GM15510 (cell line): ENCODE results near the gene DENND5A.

Source experiments
- POLR2A ChIP-seq: IDR thresholded peaks from 3 replicates; pipeline ENCODE4 v1.6.1; 2011; ENCODE audit warnings: borderline replicate concordance; ENCODE audit not compliant: insufficient read length; ENCODE audit errors: extremely low read depth

DENND5A gene

DNA sequence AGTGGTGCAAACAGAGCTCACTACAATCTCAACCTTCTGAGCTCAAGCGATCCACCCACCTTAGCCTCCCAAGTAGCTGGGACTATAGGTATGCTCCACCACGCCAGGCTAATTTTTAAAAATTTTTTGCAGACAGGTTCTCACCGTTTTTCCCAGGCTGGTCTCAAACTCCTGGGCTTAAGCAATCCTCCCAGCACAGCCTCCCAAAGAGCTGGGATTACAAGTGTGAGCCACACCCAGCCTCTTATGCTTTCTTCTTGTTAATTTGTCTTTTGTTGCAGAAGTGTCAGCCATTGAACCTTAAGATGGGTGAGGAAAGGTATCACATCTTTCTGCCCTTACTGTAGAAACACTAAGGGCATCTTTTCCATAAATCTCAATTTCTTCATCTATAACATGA lies 34.9 kb downstream of the DENND5A start:
- no peak for TF ChIP-seq POLR2A

DNA sequence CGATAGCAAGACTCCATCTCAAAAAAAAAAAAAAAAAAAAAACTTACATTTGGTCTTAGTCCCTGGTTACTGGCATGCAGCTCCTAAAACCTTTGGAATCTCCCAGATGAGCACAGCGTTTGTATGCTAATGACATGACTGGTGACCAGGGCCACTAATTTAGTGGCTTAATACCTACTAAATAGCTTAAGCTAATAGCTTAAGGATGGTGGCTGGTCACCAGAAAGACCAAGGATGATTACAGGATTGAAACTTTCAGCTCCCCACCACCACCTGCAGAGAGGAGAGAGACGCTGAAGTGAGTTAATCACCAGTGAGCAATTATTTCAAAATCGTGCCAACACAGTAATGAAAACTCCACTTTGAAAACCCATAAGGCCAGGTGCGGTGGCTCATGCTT lies 37.1 kb downstream of the DENND5A start:
- TF ChIP-seq POLR2A = no peak

DNA sequence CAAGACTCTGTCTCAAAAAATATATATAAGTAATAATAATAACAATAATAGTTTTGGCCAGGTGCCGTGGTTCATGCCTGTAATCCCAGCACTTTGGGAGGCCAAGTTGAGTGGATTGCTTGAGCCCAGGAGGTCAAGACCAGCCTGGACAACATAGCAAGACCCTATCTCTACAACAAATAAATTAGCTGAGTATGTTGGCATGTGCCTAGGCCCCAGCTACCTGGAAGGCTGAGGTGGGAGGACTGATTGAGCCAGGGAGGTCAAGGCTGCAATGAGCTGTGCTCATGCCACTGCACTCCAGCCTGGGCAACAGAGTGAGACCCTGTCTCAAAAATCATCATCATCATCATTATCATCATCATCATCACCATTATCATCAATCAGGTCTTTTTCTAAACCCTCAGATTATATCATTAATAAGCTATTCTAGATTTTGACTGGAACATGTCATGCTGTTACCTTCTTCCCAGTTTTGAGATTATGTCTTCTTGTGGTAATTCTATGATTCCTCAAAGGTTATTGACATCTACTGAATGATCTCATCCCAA lies 39.3 kb downstream of the DENND5A start:
- no peak for TF ChIP-seq POLR2A

DNA sequence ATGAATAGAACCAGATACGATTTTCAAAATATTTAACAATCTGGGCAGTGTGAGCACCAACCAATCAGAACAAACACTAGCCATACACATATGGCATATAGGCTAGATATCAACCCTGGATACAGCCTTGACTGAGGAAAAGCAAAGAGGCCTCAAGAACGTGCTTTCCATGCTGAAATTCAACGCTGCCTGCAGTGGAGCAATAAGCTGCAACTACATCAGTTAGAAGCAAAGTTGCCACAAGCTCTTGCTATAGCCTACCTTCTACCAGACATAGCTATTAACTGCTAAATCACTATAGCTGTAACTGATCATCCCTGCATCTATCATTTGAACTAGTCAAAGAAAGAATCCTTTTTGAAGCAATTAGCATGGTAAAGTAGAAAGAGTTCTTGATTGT lies 42.5 kb downstream of the DENND5A start:
- no peak for TF ChIP-seq POLR2A

DNA sequence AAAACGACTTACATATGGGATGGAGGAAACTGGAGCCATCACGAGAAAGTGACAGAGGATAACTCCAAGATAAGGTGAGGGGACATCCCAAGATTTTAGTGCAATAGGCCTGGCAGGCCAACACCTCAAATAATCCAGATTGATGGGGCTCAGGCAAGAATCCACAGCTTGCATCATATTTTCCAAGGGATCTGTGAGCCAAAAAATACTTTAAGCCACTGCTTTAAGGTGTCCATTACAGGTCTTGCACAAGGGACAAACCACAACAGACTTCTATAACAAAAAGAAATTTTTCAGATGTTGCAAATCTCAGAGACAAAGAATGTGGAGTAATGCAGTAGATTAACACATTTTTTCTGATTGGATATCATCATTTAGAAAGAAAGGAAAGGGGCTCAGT lies 45.6 kb downstream of the DENND5A start:
- no peak for TF ChIP-seq POLR2A

DNA sequence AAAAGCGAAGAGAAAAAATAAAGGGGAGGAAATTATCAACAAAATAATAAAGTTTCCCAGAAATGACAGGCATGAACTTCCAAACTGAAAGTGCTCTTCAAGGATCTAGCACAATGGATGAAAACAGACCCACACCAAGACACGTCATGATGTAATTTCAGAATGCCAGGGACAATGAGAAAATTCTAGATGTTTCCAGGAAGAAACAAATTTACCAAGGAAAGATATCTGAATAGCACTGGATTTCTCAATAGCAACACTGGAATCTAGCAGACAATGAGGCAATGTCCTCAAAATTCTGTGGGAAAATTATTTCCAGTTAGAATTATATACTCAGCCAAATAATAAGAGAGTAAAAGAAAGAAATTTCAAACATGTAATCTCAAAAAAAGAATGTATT lies 46.0 kb downstream of the DENND5A start:
- TF ChIP-seq POLR2A = no peak

DNA sequence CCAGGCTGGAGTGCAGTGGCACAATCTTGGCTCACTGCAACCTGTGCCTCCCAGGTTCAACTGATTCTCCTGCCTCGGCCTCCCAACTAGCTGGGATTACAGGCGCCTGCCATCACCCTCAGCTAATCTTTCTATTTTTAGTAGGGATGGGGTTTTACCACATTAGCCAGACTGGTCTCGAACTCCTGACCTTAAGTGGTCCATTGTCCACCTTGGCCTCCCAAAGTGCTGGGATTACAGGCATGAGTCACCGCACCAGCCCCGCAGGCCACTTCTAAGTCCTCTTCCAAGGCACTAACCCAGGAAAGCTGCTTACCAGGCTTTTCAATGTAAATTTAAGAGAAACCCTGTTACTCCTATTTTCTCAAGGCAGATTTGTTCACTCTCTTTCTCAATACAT lies 50.4 kb downstream of the DENND5A start:
- no peak for TF ChIP-seq POLR2A

DNA sequence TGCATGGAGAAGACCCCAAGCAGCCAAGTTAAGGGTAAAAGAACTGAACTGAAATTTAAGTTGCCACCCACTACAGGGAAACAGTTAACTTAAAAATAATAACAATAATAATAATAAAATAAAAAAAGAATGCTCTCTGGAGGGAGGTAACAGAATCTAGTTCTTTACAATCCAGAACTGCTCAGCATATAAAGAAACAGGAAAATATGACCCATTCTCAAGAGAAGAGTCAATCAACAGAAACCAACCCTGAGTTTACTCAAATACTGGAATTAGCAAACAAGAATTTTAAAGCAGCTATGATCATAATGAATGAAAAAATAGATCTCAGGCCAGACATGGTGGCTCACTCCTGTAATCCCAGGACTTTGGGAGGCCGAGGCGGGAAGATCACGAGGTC lies 53.8 kb downstream of the DENND5A start:
- no peak for TF ChIP-seq POLR2A

DNA sequence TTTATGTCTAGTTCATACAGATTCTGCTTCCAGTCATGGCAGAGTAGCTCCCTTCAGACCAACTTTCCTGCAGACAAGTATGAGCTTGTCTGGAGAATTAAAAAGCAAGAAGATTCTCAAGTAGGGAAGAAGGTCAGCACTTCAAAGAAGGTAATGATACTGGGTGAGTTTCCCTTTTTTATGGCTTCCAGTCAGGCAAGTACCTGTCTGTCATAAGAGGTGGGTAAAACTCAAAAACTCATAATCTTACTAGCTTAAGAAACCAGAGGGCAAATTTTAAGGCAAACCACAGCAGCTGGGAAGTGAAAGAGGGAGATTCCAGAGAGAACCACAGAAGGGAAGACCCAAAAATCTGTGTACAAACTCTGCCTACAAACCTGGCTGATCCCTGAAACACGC lies 54.2 kb downstream of the DENND5A start:
- no peak for TF ChIP-seq POLR2A

DNA sequence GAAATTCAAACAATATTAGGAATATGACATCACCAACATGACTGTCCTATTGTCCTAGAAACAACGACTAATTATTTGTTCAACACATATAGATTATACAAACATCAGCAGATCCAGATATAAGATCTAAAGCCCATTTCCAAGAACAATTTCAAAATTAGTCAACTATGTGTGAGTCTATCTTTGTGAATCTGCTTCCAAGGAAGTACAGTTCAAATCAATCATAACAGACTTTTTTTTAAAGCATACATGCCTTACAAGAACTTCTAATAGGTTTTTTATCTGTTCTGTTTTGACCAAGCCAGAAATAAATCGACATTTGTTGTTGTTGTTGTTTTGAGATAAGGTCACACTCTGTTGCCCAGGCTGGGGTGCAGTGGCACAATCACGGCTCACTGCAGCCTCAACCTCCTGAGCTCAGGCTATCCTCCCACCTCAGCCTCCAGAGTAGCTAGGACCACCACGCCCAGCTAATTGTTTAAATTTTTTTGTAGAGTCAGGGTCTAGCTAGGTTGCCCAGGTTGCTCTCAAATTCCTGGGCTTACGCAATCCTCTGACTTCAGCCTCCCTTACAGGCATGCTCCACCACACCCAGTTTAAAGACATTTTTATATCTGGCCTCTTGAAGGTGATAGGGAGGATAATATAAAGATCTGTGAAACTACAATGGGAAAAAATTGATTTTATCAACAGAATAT lies 54.8 kb downstream of the DENND5A start:
- TF ChIP-seq POLR2A = no peak

DNA sequence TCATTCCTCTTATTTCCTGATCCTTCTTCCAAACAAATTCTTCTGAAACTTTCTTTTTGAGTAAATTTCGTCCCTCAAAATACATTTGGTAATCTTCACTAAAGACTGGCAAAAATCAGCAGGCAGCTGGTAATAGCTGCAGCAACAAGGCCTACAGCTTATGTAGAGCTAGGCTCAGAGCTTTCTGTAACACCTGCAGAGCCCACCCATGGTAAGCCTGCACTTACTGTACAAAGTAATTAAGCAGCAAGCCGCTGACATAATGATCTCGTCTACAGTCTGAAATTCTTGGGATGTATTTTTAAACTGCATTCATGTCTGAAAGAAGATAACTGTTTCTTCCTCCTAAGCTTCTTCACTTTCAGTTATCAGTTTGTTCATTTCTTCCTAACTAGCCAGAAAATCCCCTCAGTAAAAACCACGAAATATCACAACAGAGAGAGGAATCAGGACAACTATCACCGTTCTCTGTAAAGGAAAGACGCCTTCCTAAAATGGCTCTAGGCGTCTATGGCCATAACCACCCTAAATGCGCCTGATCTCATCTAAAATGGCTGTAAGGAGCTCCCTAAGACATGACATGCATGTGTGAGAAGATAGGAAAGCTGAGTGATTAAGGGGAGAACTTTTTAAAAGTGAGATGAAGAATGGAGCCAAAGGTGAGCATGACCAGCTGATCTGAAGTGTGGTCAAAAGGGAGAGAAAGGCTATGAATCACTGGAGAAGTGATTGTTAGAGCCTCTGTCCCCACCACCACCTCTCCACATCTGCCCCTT lies 56.2 kb downstream of the DENND5A start:
- no peak for TF ChIP-seq POLR2A

DNA sequence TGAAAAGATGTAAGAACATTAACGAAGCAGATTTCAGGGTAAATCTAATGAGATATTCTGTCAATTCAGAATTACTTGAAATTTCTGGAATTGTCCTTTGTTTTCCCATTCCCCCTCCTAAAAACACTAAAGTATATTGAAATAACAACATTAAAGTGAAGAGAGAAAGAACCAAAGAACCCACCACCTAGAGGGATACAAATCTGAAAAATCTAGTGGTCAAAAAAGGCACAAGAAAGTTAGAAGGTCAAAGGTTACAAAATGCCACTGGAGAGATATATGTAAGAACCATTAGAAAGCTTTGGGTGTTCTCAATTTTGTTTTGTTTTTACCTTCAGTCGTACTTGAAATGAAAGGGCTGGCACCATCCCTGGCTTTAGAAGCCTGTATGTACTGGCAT lies 57.9 kb downstream of the DENND5A start:
- no peak for TF ChIP-seq POLR2A

DNA sequence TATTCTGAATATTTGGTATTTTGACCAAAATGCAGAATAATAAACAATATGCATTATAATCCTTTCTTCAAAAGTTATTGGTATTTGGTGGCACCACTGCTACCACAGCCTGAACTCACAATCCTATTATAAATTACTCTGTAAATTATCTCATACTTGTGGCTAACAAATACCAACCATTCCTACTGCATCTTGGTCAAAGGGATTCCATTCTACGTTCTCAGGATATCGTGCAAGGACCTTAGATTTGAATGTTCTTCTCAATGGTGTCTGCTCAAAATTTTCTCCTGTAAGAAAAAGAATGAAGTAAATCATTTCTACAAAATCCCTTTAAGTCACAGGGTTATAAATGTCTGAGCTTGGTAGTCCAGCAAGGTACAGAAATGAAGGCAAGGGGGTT lies 58.7 kb downstream of the DENND5A start:
- no peak for TF ChIP-seq POLR2A

DNA sequence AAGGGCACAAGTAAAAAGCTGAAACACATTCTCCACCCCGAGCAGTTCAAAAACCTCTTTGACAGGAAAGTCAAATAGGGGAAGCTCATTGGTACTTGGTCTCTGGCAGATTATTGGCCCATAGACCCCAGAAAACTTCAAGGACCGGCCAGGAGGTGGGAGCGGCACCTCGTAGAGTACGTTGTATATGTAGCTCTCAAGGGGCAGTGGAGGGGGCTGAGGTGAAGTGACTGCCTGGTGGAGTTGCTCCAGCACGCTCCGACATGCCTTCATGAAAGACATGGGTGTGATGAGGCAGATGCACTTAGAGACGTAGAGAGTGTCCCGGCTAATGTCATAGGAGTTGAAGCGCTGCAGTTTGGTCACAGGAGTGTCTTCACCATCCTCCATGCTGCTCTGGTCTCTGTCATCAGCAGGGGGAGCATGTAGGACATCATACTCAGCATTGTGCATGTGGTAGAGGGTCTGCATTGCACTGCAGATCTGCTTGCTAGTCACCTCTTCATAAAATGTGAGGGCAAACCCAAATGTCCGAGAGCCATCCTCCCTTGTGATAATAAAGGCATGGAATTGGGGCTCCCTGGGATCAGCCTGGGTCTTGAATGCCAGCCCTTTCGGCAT lies 61.3 kb downstream of the DENND5A start:
- no peak for TF ChIP-seq POLR2A

DNA sequence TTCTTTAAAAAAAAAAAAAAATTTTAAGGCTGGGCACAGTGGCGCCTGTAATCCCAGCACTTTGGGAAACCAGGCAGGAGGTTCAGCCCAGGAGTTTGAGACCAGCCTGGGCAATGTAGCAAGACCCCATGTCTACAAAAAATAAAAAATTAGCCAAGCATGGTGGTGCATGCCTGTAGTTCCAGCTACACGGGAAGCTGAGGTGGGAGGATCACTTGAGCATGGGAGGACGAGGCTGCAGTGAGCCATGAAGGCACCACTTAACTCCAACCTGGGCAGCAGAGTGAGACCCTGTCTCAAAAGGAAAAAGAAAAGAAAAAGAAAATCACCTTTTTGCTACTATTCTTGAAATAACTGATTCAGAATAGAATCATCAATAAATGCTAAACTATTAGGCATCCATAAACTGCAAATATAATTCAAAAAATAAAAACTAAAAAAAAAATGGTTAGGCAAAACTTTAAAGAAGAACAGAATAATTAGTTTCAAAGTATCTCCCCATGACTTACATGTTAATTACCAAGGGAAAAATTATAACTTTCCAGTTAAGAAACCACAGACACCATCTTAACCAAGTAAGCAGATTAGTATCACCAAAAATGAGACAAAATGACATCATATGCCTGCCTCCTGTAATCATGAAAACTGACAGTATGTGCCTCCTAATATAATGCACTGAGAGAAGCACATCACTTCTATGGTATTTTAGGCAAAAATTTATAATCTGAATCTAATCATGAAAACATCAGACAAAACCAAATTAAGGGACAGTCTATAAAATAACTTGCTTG lies 63.6 kb downstream of the DENND5A start:
- no peak for TF ChIP-seq POLR2A

DNA sequence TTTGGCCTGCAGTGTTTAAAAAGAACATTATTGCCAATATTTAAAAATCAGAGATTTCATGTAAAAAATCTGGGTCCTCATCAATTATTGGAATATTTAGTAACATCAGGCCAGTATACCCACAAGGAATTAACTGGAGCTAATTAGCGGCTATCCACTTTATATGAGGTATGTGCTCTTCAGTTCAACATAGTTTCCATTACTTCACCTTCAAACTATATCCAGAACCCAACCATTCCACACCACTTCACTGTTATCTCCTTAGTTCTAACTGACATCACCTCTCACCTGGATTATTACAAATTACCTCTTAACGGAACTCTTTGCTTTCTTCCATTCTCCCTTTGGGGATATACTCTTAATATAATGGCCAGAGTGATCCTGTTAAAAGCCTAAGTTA lies 64.7 kb downstream of the DENND5A start:
- TF ChIP-seq POLR2A = no peak

DNA sequence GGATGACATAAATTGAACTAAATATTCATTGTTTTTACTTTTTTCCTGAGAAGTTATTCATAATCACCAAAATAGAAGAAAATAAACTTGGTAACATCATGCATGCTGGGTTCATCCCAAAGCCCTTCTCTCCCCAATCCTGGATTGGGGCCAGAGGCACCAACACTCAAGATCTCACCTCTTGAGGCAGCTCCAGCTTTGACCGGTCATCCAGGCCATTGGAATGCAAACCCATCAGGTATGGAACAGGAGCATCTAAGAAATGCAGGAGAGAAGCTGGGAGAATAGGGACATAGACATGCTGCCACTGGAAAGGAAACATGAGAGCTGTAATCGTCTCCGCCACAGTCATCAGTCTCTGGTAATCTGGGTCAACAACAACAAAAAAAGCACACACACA lies 71.8 kb downstream of the DENND5A start:
- no peak for TF ChIP-seq POLR2A
